ENCODE data around the gene GALE. TPM values are rescaled to one million over a fixed set of nuclear protein-coding genes. Genes with fewer than 3 reads are reported as not detected.

GALE gene
- total and polyA plus RNA-seq, 4 experiments from 2014 or later: 11.2 to 15.9 (median 12.9) TPM

DNA sequence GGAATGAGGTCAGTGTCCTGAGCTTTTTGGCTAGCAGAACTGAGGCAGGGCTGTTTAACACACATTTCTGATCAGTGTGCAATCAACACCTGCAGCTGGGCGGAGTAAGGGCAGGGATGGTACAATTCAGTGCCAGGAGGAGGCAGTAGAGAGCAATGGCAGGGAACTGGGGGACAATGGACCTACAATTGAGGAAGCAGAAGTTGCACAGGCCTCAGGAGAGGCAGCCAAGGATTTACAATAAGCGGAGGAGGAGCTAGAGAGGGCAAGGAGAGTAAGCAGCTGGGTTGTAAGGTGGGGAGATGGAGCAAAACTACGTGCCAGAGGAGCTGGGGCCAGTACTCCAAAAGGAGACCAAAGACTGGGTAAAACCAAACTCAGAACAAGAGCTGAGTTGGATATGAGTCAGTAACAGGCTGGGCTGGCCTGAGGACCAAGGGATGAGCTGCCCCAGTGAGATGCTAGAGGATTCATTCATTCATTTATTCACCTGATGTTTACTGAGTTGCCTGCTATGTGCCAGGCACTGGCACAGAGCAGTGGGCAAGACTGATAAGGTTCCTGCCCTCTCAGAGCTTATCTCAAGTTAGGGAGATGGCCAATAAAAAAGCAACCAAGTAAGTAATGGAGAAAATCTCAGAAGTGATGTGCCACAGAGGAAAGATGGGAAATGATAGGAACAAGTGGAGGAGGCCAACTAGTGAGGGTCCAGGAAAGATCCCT, 10.4 kb upstream of the GALE start:
- peak; percentile 43 to 68 (median 47) for DNase-seq
- CTCF ChIA-PET (ENCODE audit: partially characterized antibody): interaction anchor here (0.8 to 4.1 kb wide), 21 partner anchors 8 to 219 kb away, joined by 3 to 52 read pairs (median 4); partner anchors contain the start of genes FUCA1, GALE, HMGCL and PITHD1
- H3K27me3 Mint-ChIP-seq: no peaks in the 10 kb centered on the region
- Histone ChIP-seq H3K36me3 (ENCODE audit: insufficient read depth, low read length) (peaks cover 11% of the 10 kb centered on the region), H3K9me3 (ENCODE audit: control insufficient read depth in 1 of 2, low read length in 2 of 2) (no peaks in the 10 kb centered on the region), H3K4me1 (ENCODE audit: insufficient read depth, low read length) (peaks cover 9% of the 10 kb centered on the region), H3K27me3 (ENCODE audit: insufficient read depth, low read length) (no peaks in the 10 kb centered on the region), H3K27ac (ENCODE audit: low read depth, low read length) (no peak overlapping the region), H3K4me3 (ENCODE audit: low read length in 2 of 2) (no peak overlapping the region)
- peaks cover 7 to 18% (median 12%) of the 10 kb centered on the region in 4 donors for H3K4me1 Mint-ChIP-seq
- POLR2A ChIA-PET (ENCODE audit: partially characterized antibody): interaction anchor here (2.2 to 4.1 kb wide), 3 partner anchors 10 to 149 kb away, joined by 8 to 24 read pairs (median 10); partner anchors contain the start of genes GALE, HMGCL and PNRC2
- peaks cover 23 to 38% of the 10 kb centered on the region in 2 donors for H3K36me3 Mint-ChIP-seq
- intact Hi-C loops (cut with micrococcal nuclease): no loop called here
- H3K27ac Mint-ChIP-seq: peak overlapping the region; percentile 0 to 69 (median 43)
- no peak overlapping the region for H3K4me3 Mint-ChIP-seq
- no peaks in the 10 kb centered on the region for H3K9me3 Mint-ChIP-seq

DNA sequence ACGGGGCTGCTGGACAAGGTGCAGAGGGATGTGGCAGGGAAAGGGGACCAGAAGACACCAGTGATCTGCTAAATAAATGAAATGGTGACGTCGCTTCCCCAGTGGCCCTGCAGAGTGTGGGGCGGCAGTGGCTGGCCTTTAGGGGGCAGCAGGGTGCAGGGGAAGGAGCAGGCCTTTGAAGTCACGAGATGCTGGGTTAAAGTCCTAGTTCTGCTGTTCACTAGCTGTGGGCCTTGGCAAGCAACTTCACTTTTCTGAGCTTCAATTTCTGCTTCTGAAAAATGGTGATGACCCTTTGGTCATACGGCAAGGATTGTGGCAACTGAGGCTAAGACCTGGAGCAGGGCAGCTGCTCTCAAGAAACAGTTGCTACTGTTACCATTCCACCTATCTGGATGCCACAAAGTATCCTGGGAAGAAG, 9.2 kb upstream of the GALE start:
- POLR2A ChIA-PET (ENCODE audit: partially characterized antibody): interaction anchor here (0.8 to 4.1 kb wide), 8 partner anchors 9 to 150 kb away, joined by 3 to 24 read pairs (median 4); partner anchors contain the start of genes FUCA1, GALE, HMGCL and PNRC2
- no peak overlapping the region for H3K4me3 Mint-ChIP-seq
- no peak overlapping the region for H3K27ac ChIP-seq (ENCODE audit: low read depth, low read length)

DNA sequence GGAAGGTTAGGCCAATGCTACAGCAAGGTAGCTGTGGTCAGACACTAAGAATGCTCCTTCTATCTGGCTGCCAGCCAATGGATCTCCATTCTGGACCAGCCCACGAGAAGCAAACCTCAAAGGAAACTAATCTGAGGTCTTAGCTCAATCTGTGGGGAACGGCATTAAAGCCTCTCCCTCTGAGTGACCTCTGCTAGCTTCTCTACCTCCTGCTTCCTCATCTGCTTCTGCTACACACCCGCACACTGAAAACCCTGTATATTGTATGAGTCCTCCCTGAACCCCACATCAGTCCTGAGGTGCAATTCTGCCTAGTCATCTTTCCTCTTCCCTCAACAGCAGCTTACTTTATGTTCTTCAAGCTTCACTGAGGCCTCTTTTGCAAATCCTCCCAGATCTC, 6.9 kb upstream of the GALE start:
- no peaks in the 10 kb centered on the region for H3K27me3 ChIP-seq (ENCODE audit: insufficient read depth, low read length)
- H3K36me3 ChIP-seq (ENCODE audit: insufficient read depth, low read length): no peaks in the 10 kb centered on the region
- Mint-ChIP-seq H3K36me3 (peaks cover 20 to 29% of the 10 kb centered on the region in 2 donors), H3K9me3 (no peaks in the 10 kb centered on the region), H3K4me3 (no peak overlapping the region), H3K27ac (peak overlapping the region in 4 of 7 donors; percentile 18 to 87 (median 48)), H3K27me3 (no peaks in the 10 kb centered on the region), H3K4me1 (peaks cover 7 to 21% (median 17%) of the 10 kb centered on the region in 4 donors)
- no peak for DNase-seq
- ChIA-PET CTCF (ENCODE audit: partially characterized antibody) (interaction anchor here (0.8 to 1.4 kb wide), 5 partner anchors 17 to 220 kb away, joined by 3 to 4 read pairs (median 3); no protein-coding TSS in a partner anchor), POLR2A (ENCODE audit: partially characterized antibody) (interaction anchor here (0.6 to 1.3 kb wide), 3 partner anchors 14 to 29 kb away, joined by 3 to 6 read pairs (median 4); partner anchors contain the start of genes HMGCL and PITHD1)
- intact Hi-C loops (cut with micrococcal nuclease): loop anchor here (10.0 kb wide), 1 partner anchor 147 kb away; the partner anchor contains the start of gene PNRC2
- H3K9me3 ChIP-seq (ENCODE audit: control insufficient read depth in 1 of 2, low read length in 2 of 2): no peaks in the 10 kb centered on the region
- peaks cover 9% of the 10 kb centered on the region for H3K4me1 ChIP-seq (ENCODE audit: insufficient read depth, low read length)
- H3K27ac ChIP-seq (ENCODE audit: low read depth, low read length): no peak overlapping the region
- no peak overlapping the region for H3K4me3 ChIP-seq (ENCODE audit: low read length in 2 of 2)

More for the DNA sequence above, 9.2 kb upstream of the GALE start:
- intact Hi-C loops (cut with micrococcal nuclease): loop anchor here (1.0 to 10.0 kb wide), 3 partner anchors 59 to 145 kb away; partner anchors contain the start of genes FUCA1 and PNRC2
- no peaks in the 10 kb centered on the region for H3K27me3 ChIP-seq (ENCODE audit: insufficient read depth, low read length)
- Mint-ChIP-seq H3K27ac (peak overlapping the region in 5 of 7 donors; percentile 12 to 80 (median 43)), H3K36me3 (peaks cover 27 to 42% of the 10 kb centered on the region in 2 donors), H3K27me3 (no peaks in the 10 kb centered on the region), H3K9me3 (no peaks in the 10 kb centered on the region), H3K4me1 (peaks cover 7 to 20% (median 15%) of the 10 kb centered on the region in 4 donors)
- H3K9me3 ChIP-seq (ENCODE audit: control insufficient read depth in 1 of 2, low read length in 2 of 2): no peaks in the 10 kb centered on the region
- peak; percentile 79 to 84 (median 81) for DNase-seq
- peaks cover 9% of the 10 kb centered on the region for H3K4me1 ChIP-seq (ENCODE audit: insufficient read depth, low read length)
- peaks cover 9% of the 10 kb centered on the region for H3K36me3 ChIP-seq (ENCODE audit: insufficient read depth, low read length)
- H3K4me3 ChIP-seq (ENCODE audit: low read length in 2 of 2): no peak overlapping the region
- CTCF ChIA-PET (ENCODE audit: partially characterized antibody): interaction anchor here (0.6 to 4.1 kb wide), 22 partner anchors 8 to 220 kb away, joined by 3 to 52 read pairs (median 5); partner anchors contain the start of genes FUCA1, GALE and HMGCL

DNA sequence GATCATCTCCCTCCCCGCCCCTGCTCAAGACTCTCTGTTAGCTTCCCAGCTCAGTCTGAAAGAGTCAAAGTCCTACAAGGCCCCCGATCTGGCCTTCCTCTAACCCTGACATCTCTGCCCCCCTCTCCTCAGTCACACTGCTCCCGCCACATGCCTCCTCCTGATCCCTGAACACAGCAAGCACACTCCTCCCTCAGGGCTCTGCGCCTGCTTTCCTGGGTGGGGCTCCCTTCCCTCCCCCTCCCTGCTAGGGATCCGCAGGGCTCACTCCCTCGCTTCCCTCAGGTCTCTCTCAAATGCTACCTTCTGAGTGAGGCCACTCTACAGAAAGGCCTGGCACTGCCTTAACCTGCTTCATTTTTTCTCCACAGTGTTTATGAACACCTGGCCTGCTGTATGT, 5.7 kb upstream of the GALE start:
- no peak overlapping the region for H3K4me3 Mint-ChIP-seq
- Histone ChIP-seq H3K4me3 (ENCODE audit: low read length in 2 of 2) (no peak overlapping the region), H3K9me3 (ENCODE audit: control insufficient read depth in 1 of 2, low read length in 2 of 2) (no peaks in the 10 kb centered on the region), H3K27ac (ENCODE audit: low read depth, low read length) (no peak overlapping the region), H3K4me1 (ENCODE audit: insufficient read depth, low read length) (peaks cover 16% of the 10 kb centered on the region), H3K36me3 (ENCODE audit: insufficient read depth, low read length) (no peaks in the 10 kb centered on the region), H3K27me3 (ENCODE audit: insufficient read depth, low read length) (no peaks in the 10 kb centered on the region)
- intact Hi-C loops (cut with micrococcal nuclease): loop anchor here (10.0 kb wide), 1 partner anchor 149 kb away; the partner anchor contains the start of gene PNRC2
- POLR2A ChIA-PET (ENCODE audit: partially characterized antibody): interaction anchor here (1.2 kb wide), 1 partner anchor 19 kb away, joined by 6 read pairs; the partner anchor contains the start of gene HMGCL
- H3K9me3 Mint-ChIP-seq: no peaks in the 10 kb centered on the region
- CTCF ChIA-PET (ENCODE audit: partially characterized antibody): interaction anchor here (0.8 to 0.9 kb wide), 2 partner anchors 11 to 17 kb away, joined by 3 read pairs; no protein-coding TSS in a partner anchor
- peaks cover 17 to 22% of the 10 kb centered on the region in 2 donors for H3K36me3 Mint-ChIP-seq
- no peaks in the 10 kb centered on the region for H3K27me3 Mint-ChIP-seq
- peak overlapping the region in 3 of 7 donors; percentile 42 to 87 (median 79) for H3K27ac Mint-ChIP-seq
- peaks cover 8 to 31% (median 16%) of the 10 kb centered on the region in 4 donors for H3K4me1 Mint-ChIP-seq
- no peak for DNase-seq

DNA sequence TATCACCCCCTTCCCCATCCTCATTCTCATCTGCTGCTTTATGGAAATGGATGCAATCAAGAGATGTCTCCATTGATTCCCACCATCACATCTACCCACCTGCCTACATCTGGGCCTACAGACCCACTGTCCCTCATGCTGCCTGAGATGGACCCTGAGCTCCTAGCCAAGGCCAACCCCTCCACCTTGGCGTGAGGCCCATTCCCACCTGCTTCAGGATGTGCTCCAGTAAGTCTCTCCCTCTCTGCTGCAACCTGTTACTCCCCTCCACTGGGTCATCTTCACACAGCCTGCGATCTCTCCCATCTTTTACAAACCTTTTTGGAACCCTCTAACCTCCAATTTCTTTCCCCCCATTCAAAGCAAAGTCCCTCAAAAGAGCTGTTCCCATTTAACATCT, 4.5 kb upstream of the GALE start:
- Mint-ChIP-seq H3K4me3 (peak overlapping the region in 2 of 8 donors; percentile 10 to 23), H3K36me3 (peaks cover 11 to 19% of the 10 kb centered on the region in 2 donors), H3K27me3 (no peaks in the 10 kb centered on the region), H3K27ac (peak overlapping the region in 4 of 7 donors; percentile 37 to 77 (median 62)), H3K9me3 (no peaks in the 10 kb centered on the region), H3K4me1 (peaks cover 6 to 27% (median 14%) of the 10 kb centered on the region in 4 donors)
- no peaks in the 10 kb centered on the region for H3K9me3 ChIP-seq (ENCODE audit: control insufficient read depth in 1 of 2, low read length in 2 of 2)
- ChIA-PET CTCF (ENCODE audit: partially characterized antibody) (interaction anchor here (1.5 kb wide), 1 partner anchor 33 kb away, joined by 5 read pairs; no protein-coding TSS in a partner anchor), POLR2A (ENCODE audit: partially characterized antibody) (interaction anchor here (0.8 kb wide), 1 partner anchor 20 kb away, joined by 3 read pairs; the partner anchor contains the start of gene HMGCL)
- H3K27me3 ChIP-seq (ENCODE audit: insufficient read depth, low read length): no peaks in the 10 kb centered on the region
- no peaks in the 10 kb centered on the region for H3K36me3 ChIP-seq (ENCODE audit: insufficient read depth, low read length)
- no peak overlapping the region for H3K4me3 ChIP-seq (ENCODE audit: low read length in 2 of 2)
- H3K4me1 ChIP-seq (ENCODE audit: insufficient read depth, low read length): peaks cover 17% of the 10 kb centered on the region
- H3K27ac ChIP-seq (ENCODE audit: low read depth, low read length): no peak overlapping the region
- intact Hi-C loops (cut with micrococcal nuclease): loop anchor here (10.0 kb wide), 1 partner anchor 150 kb away; the partner anchor contains the start of gene PNRC2
- no peak for DNase-seq

DNA sequence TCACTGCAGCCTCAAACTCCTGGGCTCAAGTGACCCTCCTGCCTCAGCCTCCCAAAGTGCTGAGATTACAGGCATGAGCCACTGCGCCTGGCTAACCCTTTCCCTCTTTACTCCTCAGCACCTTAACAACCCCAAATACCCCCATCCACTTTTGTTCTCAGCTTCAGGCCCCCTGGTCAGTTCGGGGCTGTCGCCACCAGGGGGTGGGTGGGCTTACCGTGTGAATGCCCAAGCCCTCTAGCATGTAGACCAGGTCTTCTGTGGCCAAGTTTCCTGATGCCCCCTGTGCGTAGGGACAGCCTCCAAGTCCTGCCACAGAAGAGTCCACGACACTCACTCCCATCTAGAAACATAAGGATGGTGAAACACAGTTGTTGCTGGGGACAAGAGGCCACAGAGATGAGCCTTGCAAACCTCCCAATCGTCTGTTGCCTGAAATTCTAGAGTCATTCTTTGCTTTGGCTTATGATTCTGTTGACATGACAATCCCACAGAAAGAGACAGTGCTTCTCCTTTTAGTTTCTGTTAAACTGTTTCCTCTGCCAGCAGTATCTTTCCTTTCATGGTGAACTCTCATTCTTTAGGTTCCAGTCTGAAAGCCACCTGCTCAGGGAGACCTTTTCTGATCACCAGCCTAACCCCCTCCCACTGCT, 3.8 kb upstream of the GALE start:
- intact Hi-C loops (cut with micrococcal nuclease): loop anchor here (10.0 kb wide), 1 partner anchor 150 kb away; the partner anchor contains the start of gene PNRC2
- H3K4me1 Mint-ChIP-seq: peaks cover 6 to 28% (median 16%) of the 10 kb centered on the region in 4 donors
- H3K27ac ChIP-seq (ENCODE audit: low read depth, low read length): no peak overlapping the region
- no peaks in the 10 kb centered on the region for H3K9me3 ChIP-seq (ENCODE audit: control insufficient read depth in 1 of 2, low read length in 2 of 2)
- H3K27ac Mint-ChIP-seq: peak overlapping the region in 5 of 7 donors; percentile 32 to 62 (median 37)
- no peaks in the 10 kb centered on the region for H3K27me3 Mint-ChIP-seq
- POLR2A ChIA-PET (ENCODE audit: partially characterized antibody): interaction anchor here (5.6 kb wide), 1 partner anchor 21 kb away, joined by 51 read pairs; the partner anchor contains the start of gene HMGCL
- H3K36me3 ChIP-seq (ENCODE audit: insufficient read depth, low read length): no peaks in the 10 kb centered on the region
- no peaks in the 10 kb centered on the region for H3K9me3 Mint-ChIP-seq
- H3K4me3 Mint-ChIP-seq: peak overlapping the region in 2 of 8 donors; percentile 24 to 35
- H3K4me1 ChIP-seq (ENCODE audit: insufficient read depth, low read length): peaks cover 18% of the 10 kb centered on the region
- no peak for DNase-seq
- no peaks in the 10 kb centered on the region for H3K27me3 ChIP-seq (ENCODE audit: insufficient read depth, low read length)
- H3K36me3 Mint-ChIP-seq: peaks cover 11 to 21% of the 10 kb centered on the region in 2 donors
- CTCF ChIA-PET (ENCODE audit: partially characterized antibody): interaction anchor here (1.5 kb wide), 1 partner anchor 32 kb away, joined by 5 read pairs; no protein-coding TSS in a partner anchor
- H3K4me3 ChIP-seq (ENCODE audit: low read length in 2 of 2): no peak overlapping the region
